ENCODE data around the gene ADAMTS14.

- TF ChIP-seq, protein P1, sequence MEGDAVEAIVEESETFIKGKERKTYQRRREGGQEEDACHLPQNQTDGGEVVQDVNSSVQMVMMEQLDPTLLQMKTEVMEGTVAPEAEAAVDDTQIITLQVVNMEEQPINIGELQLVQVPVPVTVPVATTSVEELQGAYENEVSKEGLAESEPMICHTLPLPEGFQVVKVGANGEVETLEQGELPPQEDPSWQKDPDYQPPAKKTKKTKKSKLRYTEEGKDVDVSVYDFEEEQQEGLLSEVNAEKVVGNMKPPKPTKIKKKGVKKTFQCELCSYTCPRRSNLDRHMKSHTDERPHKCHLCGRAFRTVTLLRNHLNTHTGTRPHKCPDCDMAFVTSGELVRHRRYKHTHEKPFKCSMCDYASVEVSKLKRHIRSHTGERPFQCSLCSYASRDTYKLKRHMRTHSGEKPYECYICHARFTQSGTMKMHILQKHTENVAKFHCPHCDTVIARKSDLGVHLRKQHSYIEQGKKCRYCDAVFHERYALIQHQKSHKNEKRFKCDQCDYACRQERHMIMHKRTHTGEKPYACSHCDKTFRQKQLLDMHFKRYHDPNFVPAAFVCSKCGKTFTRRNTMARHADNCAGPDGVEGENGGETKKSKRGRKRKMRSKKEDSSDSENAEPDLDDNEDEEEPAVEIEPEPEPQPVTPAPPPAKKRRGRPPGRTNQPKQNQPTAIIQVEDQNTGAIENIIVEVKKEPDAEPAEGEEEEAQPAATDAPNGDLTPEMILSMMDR (IDR thresholded peaks at IDR 0.05): no peak
- TF ChIP-seq ZFX (IDR thresholded peaks at IDR 0.05; ENCODE audit: borderline replicate concordance): no peak
These were observed 5.4 kb downstream of the ADAMTS14 start for GRCh38 chr10:70677620-70678249.

Data from 22Rv1 (cell line).